Lower lobe of right lung (tissue), 2 donors: ENCODE measurements around the gene ATP6V1G3. TPM values are rescaled to one million over a fixed set of nuclear protein-coding genes. Genes with fewer than 3 reads are reported as not detected.

Experiments used
- ATAC-seq, 2 donors: fragments of 200-7000 bp; cut with Tn5 transposase; one replicate each; pipeline ENCODE4 v1.9.1; 2020 to 2022; ENCODE audit warnings: mild to moderate bottlenecking in 2 of 2, moderate library complexity in 2 of 2
- DNase-seq: peaks from one replicate; pipeline ENCODE4 v3.0.0-alpha.2; 2020
- H3K27ac ChIP-seq: fragments of 200-600 bp; one replicate; pipeline ENCODE4 v1.8.0; 2022
- H3K27me3 ChIP-seq: fragments of 200-600 bp; one replicate; pipeline ENCODE4 v1.8.0; 2022; ENCODE audit warnings: low read depth
- H3K36me3 ChIP-seq: fragments of 200-600 bp; one replicate; pipeline ENCODE4 v1.8.0; 2022; ENCODE audit warnings: mild to moderate bottlenecking
- H3K4me1 ChIP-seq: fragments of 200-600 bp; one replicate; pipeline ENCODE4 v1.8.0; 2022
- H3K4me3 ChIP-seq: fragments of 200-600 bp; one replicate; pipeline ENCODE4 v1.8.0; 2022; ENCODE audit warnings: mild to moderate bottlenecking
- H3K9me3 ChIP-seq: fragments of 200-600 bp; one replicate; pipeline ENCODE4 v1.8.0; 2022
- CTCF ChIP-seq: fragments of 200-600 bp; IDR thresholded peaks from one replicate; pipeline ENCODE4 v1.8.0; 2022; ENCODE audit warnings: antibody characterized with exemption, mild to moderate bottlenecking
- intact Hi-C: fragments of 100-400 bp; cut with DNase I; formaldehyde crosslinking; loops from one replicate; pipeline ENCODE4 v1.11.0; 2022
- total RNA-seq: library from RNA; stranded (reverse); fragmentation: NEBNext Ultra II Directional; extraction: Animal tissue kit (Norgen Biotek cat#: 25700); gene quantifications from one replicate; pipeline ENCODE4 v1.2.1, GENCODE V29; 2021
- donor health status: DM: no; HTN: yes; CAD: no; lungs with severe emphysema.

The ATP6V1G3 gene
- total RNA-seq, 1 donor from 2014 or later = not detected

GRCh38 chr1:198517623-198518199 lies 22.8 kb downstream of the ATP6V1G3 start:
- H3K36me3 ChIP-seq = no peaks in the 10 kb centered on the region
- H3K4me1 ChIP-seq = no peaks in the 10 kb centered on the region
- no peak overlapping the region for H3K27ac ChIP-seq
- no peak for ATAC-seq
- TF ChIP-seq CTCF = no peak
- no peaks in the 10 kb centered on the region for H3K27me3 ChIP-seq
- intact Hi-C loops = no loop called here
- no peaks in the 10 kb centered on the region for H3K9me3 ChIP-seq
- DNase-seq = no peak
- H3K4me3 ChIP-seq = no peak overlapping the region

GRCh38 chr1:198500096-198500495 lies 40.4 kb downstream of the ATP6V1G3 start:
- ATAC-seq (no peak), DNase-seq (no peak)
- H3K4me1 ChIP-seq = peaks cover 3% of the 10 kb centered on the region
- no peaks in the 10 kb centered on the region for H3K36me3 ChIP-seq
- intact Hi-C loops = no loop called here
- no peaks in the 10 kb centered on the region for H3K27me3 ChIP-seq
- TF ChIP-seq CTCF = no peak
- no peak overlapping the region for H3K4me3 ChIP-seq
- H3K9me3 ChIP-seq = peaks cover 11% of the 10 kb centered on the region
- no peak overlapping the region for H3K27ac ChIP-seq

- TF ChIP-seq CTCF = no peak
- ATAC-seq (no peak), DNase-seq (no peak)
- H3K27ac ChIP-seq = no peak overlapping the region
- no peaks in the 10 kb centered on the region for H3K36me3 ChIP-seq
- H3K27me3 ChIP-seq = no peaks in the 10 kb centered on the region
- intact Hi-C loops = no loop called here
- peaks cover 11% of the 10 kb centered on the region for H3K9me3 ChIP-seq
- peaks cover 3% of the 10 kb centered on the region for H3K4me1 ChIP-seq
- no peak overlapping the region for H3K4me3 ChIP-seq
These were observed 40.9 kb downstream of the ATP6V1G3 start for GRCh38 chr1:198499588-198499987.

- no peaks in the 10 kb centered on the region for H3K36me3 ChIP-seq
- TF ChIP-seq CTCF = no peak
- ATAC-seq (peak; percentile 47 to 49), DNase-seq (no peak)
- peaks cover 3% of the 10 kb centered on the region for H3K4me1 ChIP-seq
- H3K9me3 ChIP-seq = peaks cover 9% of the 10 kb centered on the region
- H3K4me3 ChIP-seq = no peak overlapping the region
- H3K27ac ChIP-seq = no peak overlapping the region
- intact Hi-C loops = no loop called here
- H3K27me3 ChIP-seq = no peaks in the 10 kb centered on the region
These were observed 41.6 kb downstream of the ATP6V1G3 start for GRCh38 chr1:198498881-198499280.

GRCh38 chr1:198498103-198498385 lies 42.4 kb downstream of the ATP6V1G3 start:
- Histone ChIP-seq H3K4me3 (no peak overlapping the region), H3K4me1 (peaks cover 3% of the 10 kb centered on the region), H3K9me3 (peaks cover under 1% of the 10 kb centered on the region), H3K27ac (no peak overlapping the region), H3K36me3 (no peaks in the 10 kb centered on the region), H3K27me3 (no peaks in the 10 kb centered on the region)
- ATAC-seq = no peak
- intact Hi-C loops = no loop called here
- no peak for TF ChIP-seq CTCF
- DNase-seq = no peak
